Peyer's patch (tissue), 4 donors: ENCODE data around the gene DOCK10.

Source experiments
- POLR2A ChIP-seq, 2 donors: fragments of 450-650 bp; IDR thresholded peaks; one replicate each; pipeline ENCODE4 v1.5.1; 2017; ENCODE audit warnings: antibody characterized with exemption in 2 of 2, mild to moderate bottlenecking in 2 of 2, moderate library complexity in 2 of 2
- TF ChIP-seq, protein P1 (sequence below), 6 experiments: fragments of 450-650 bp in 4 of 6; fragments of 200-600 bp in 2 of 6; sonication (generic) in 1 of 6; IDR thresholded peaks; one replicate each; pipeline ENCODE4 v1.5.1; 2017 to 2019; ENCODE audit warnings: antibody characterized with exemption in 6 of 6, mild to moderate bottlenecking in 3 of 6, moderate library complexity in 1 of 6

DNA sequence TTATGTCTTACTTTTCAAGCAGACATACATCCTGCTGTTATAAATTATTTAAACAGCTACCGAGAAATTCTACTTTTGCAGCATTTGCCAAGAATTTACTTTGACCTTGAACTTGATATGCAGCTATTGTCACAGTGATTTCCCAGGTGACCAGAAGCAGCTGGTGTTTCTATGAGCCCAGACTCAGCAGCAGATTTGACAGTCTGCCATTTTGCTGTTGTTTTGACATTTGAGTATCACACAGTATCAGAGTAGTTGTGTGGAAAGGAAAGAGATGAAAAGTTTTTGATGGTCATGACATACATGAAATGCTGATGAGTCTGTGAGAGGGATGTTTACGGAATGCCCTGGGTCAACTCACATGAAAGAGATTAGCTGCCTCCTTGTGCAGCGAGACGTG, 319.5 kb downstream of the DOCK10 start:
- TF ChIP-seq, protein P1, sequence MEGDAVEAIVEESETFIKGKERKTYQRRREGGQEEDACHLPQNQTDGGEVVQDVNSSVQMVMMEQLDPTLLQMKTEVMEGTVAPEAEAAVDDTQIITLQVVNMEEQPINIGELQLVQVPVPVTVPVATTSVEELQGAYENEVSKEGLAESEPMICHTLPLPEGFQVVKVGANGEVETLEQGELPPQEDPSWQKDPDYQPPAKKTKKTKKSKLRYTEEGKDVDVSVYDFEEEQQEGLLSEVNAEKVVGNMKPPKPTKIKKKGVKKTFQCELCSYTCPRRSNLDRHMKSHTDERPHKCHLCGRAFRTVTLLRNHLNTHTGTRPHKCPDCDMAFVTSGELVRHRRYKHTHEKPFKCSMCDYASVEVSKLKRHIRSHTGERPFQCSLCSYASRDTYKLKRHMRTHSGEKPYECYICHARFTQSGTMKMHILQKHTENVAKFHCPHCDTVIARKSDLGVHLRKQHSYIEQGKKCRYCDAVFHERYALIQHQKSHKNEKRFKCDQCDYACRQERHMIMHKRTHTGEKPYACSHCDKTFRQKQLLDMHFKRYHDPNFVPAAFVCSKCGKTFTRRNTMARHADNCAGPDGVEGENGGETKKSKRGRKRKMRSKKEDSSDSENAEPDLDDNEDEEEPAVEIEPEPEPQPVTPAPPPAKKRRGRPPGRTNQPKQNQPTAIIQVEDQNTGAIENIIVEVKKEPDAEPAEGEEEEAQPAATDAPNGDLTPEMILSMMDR (IDR thresholded peaks at IDR 0.05): no peak
- no peak for TF ChIP-seq POLR2A (IDR thresholded peaks at IDR 0.05)
